ENCODE data around the gene AGAP4.
"Not testable (repeated sequence)": the region's sequence is repeated elsewhere in the genome, so short reads cannot be mapped to it uniquely, and the experiment has no call there.

The AGAP4 gene

GRCh38 chr10:45787212-45787741 lies 60.0 kb downstream of the AGAP4 start:
- H3K9ac ChIP-seq (ENCODE audit: low read depth, low read length); H3K9me3 ChIP-seq (ENCODE audit: insufficient read depth, low read depth, low read length); H3K4me1 ChIP-seq (ENCODE audit: insufficient read depth, low read length); H3K27ac ChIP-seq (ENCODE audit: low read depth, low read length); H3K4me3 ChIP-seq (ENCODE audit: low read length); H3K27me3 ChIP-seq (ENCODE audit: insufficient read depth, low read length): not testable (repeated sequence)
- peaks cover 23% of the 10 kb centered on the region for H3K36me3 ChIP-seq (ENCODE audit: insufficient read depth, low read length)
- WGBS, result 54% methylated on average over 1 of the region's 5 CpGs

- H3K4me1 ChIP-seq (ENCODE audit: insufficient read depth, low read length); H3K27ac ChIP-seq (ENCODE audit: low read depth, low read length); H3K9me3 ChIP-seq (ENCODE audit: insufficient read depth, low read depth, low read length); H3K27me3 ChIP-seq (ENCODE audit: insufficient read depth, low read length); H3K4me3 ChIP-seq (ENCODE audit: low read length); H3K9ac ChIP-seq (ENCODE audit: low read depth, low read length): not testable (repeated sequence)
- peaks cover 18% of the 10 kb centered on the region for H3K36me3 ChIP-seq (ENCODE audit: insufficient read depth, low read length)
- no CpG with 5 or more reads among the region's 1 CpG for WGBS
These were observed 61.1 kb downstream of the AGAP4 start for GRCh38 chr10:45786217-45786616.

Data from HUES64 (cell line).